Panc1 (cell line): ENCODE data around the gene FOXR2.

ENCODE experiments used
- CTCF ChIP-seq: fragments of 450-650 bp; IDR thresholded peaks from 2 replicates; pipeline ENCODE4 v1.5.1; 2017; ENCODE audit warnings: mild to moderate bottlenecking
- SIN3A ChIP-seq: IDR thresholded peaks from 2 replicates; pipeline ENCODE4 v1.6.1; 2012; ENCODE audit warnings: low read depth, mild to moderate bottlenecking, low read length, moderate library complexity, borderline replicate concordance; ENCODE audit not compliant: insufficient read depth
- TCF7L2 ChIP-seq: IDR thresholded peaks from 2 replicates; pipeline ENCODE4 v1.6.1; 2011; ENCODE audit warnings: mild to moderate bottlenecking, low read depth, low read length, inconsistent platforms

GRCh38 chrX:55668084-55668483 is 44.9 kb downstream of the FOXR2 start:
- TF ChIP-seq CTCF = no peak
- no peak for TF ChIP-seq SIN3A
- TF ChIP-seq TCF7L2 = no peak
